Brain microvascular endothelial cell (primary cell): Measurements from ENCODE around the gene TNFAIP2.
"Not testable (repeated sequence)": the region's sequence is repeated elsewhere in the genome, so short reads cannot be mapped to it uniquely, and the experiment has no call there.

ENCODE experiments used
- DNase-seq: peaks from one replicate; pipeline ENCODE4 v3.0.0-alpha.2; 2020
- H3K27ac ChIP-seq: fragments of 250-450 bp; sonication (Bioruptor Pico); 2 replicates; pipeline ENCODE4 v1.5.1; 2020; ENCODE audit warnings: mild to moderate bottlenecking, moderate library complexity
- H3K27me3 ChIP-seq: fragments of 250-450 bp; sonication (Bioruptor Pico); replicated peaks from 2 replicates; pipeline ENCODE4 v1.5.1; 2020; ENCODE audit warnings: mild to moderate bottlenecking
- H3K36me3 ChIP-seq: fragments of 250-450 bp; sonication (Bioruptor Pico); replicated peaks from 2 replicates; pipeline ENCODE4 v1.5.1; 2020; ENCODE audit warnings: mild to moderate bottlenecking
- H3K4me3 ChIP-seq: 2 replicates; pipeline ENCODE4 v1.5.1; 2011; ENCODE audit warnings: low read depth, mild to moderate bottlenecking, control low read depth, low read length, moderate library complexity
- in situ Hi-C: cut with HindIII; loops from 2 replicates; pipeline ENCODE4 v1.10.0; 2017; ENCODE audit warnings: low sequenced_read_pairs, low pct_ligation_motif_present
- TF ChIP-seq, protein P1 (sequence below): IDR thresholded peaks from 2 replicates; pipeline ENCODE4 v1.5.1; 2011; ENCODE audit warnings: low read depth, mild to moderate bottlenecking, moderate library complexity, low read length, control low read depth, inconsistent platforms; ENCODE audit errors: missing control alignments

TNFAIP2 gene

DNA sequence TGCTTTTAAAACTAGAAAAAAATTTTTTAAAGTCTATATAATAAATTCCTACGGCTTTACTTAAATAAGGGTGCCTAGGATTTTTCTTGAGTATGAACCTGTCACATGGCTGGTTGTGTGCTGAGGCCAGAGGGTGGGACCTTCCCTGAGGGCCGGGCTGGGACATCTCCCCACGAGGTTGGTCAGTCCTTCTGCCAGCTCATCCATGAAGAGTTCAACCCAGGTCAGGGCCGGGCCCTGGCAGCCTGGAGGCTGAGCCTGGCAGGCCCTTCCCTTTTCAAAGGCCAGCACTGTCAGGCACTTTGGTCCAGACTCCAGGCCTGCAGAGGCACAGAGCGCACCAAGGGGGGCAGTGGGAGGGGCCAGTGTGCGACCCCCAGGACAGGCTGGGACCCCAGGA lies 31.7 kb downstream of the TNFAIP2 start:
- peaks cover 13% of the 10 kb centered on the region for H3K27me3 ChIP-seq
- no peak overlapping the region for H3K27ac ChIP-seq
- DNase-seq: no peak
- no peak overlapping the region for H3K4me3 ChIP-seq
- in situ Hi-C loops: no loop called here
- TF ChIP-seq, protein P1, sequence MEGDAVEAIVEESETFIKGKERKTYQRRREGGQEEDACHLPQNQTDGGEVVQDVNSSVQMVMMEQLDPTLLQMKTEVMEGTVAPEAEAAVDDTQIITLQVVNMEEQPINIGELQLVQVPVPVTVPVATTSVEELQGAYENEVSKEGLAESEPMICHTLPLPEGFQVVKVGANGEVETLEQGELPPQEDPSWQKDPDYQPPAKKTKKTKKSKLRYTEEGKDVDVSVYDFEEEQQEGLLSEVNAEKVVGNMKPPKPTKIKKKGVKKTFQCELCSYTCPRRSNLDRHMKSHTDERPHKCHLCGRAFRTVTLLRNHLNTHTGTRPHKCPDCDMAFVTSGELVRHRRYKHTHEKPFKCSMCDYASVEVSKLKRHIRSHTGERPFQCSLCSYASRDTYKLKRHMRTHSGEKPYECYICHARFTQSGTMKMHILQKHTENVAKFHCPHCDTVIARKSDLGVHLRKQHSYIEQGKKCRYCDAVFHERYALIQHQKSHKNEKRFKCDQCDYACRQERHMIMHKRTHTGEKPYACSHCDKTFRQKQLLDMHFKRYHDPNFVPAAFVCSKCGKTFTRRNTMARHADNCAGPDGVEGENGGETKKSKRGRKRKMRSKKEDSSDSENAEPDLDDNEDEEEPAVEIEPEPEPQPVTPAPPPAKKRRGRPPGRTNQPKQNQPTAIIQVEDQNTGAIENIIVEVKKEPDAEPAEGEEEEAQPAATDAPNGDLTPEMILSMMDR: no peak
- H3K36me3 ChIP-seq: no peaks in the 10 kb centered on the region

DNA sequence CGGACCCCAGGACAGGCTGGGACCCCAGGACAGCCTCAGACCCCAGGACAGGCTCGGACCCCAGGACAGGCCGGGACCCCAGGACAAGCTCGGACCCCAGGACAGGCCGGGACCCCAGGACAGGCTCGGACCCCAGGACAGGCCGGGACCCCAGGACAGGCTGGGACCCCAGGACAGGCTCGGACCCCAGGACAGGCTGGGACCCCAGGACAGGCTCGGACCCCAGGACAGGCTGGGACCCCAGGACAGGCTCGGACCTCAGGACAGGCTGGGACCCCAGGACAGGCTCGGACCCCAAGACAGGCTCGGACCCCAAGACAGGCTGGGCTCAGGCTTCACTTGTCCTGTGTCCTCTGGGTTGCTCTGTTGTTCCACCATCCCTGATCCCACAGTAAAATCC lies 32.2 kb downstream of the TNFAIP2 start:
- H3K27ac ChIP-seq, DNase-seq, in situ Hi-C loops, H3K4me3 ChIP-seq, H3K36me3 ChIP-seq: not testable (repeated sequence)
- H3K27me3 ChIP-seq: peaks cover 13% of the 10 kb centered on the region

DNA sequence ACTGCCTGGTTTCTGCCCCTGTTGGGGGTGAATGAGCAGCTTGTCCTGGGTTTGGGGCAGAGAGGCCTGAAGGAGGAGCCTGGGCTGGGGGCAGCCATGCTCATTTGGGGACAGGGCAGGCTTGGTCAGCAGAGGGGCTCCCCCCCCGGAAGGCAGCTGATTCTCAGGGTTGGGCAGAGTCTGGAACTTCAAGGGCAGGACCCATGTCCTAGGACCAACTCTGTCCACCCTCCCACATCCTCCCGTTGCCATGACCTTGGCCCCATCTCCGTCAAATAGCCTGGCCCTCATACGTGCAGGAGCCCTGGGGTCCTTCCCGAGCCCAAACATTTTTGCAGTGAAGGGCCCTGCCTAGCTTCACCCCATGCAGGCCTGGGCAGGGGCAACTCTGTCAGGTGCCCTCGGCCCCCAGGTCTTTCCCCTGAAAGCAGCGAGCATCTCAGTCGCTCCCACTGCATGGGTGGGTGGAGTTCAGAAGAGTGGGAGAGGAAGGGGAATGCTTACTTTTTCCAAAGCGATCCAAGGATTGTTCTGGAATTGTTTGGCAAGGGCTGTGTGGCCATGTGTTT lies 32.6 kb downstream of the TNFAIP2 start:
- Histone ChIP-seq H3K4me3 (no peak overlapping the region), H3K27ac (no peak overlapping the region), H3K36me3 (no peaks in the 10 kb centered on the region), H3K27me3 (peaks cover 13% of the 10 kb centered on the region)
- no peak for DNase-seq
- TF ChIP-seq, protein P1: no peak
- in situ Hi-C loops: no loop called here

DNA sequence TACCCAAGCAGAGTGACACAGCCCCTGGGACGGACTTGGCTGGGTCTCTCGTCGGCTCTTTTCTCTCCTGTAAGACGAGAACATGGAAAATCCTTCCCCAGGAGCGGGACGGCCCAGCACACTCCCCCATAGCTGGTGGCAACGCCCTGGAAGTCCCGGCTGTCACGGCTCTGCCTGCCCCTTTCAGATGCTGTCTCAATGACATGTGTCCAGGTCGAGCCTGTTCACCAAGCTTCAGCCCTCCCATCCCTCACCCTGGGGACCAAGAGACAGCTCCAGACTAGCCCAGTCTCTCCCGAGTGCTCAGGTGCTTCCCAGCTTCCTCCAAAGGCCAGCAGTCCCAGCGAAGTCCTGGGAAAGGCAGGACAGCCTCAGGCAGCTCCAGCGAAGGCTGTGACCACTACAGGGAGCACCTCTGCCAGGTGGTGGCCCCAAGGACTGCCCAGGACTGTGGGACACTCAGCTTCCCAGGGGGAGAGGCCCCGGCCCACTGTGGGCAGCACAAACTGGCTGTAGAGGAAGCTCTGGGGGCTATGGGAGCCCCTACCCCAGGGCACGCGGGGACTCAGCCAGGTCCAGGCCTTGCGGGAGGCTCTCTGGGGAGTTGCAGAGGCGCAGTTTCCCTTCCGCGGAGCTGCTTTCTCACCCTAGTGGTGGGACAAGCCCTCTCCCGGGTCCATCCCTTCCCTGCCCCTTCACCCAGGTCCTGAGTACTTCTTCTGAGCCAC lies 33.6 kb downstream of the TNFAIP2 start:
- H3K36me3 ChIP-seq: no peaks in the 10 kb centered on the region
- H3K4me3 ChIP-seq: no peak overlapping the region
- in situ Hi-C loops: no loop called here
- TF ChIP-seq, protein P1: no peak
- DNase-seq: no peak
- H3K27me3 ChIP-seq: peaks cover 8% of the 10 kb centered on the region
- H3K27ac ChIP-seq: no peak overlapping the region

DNA sequence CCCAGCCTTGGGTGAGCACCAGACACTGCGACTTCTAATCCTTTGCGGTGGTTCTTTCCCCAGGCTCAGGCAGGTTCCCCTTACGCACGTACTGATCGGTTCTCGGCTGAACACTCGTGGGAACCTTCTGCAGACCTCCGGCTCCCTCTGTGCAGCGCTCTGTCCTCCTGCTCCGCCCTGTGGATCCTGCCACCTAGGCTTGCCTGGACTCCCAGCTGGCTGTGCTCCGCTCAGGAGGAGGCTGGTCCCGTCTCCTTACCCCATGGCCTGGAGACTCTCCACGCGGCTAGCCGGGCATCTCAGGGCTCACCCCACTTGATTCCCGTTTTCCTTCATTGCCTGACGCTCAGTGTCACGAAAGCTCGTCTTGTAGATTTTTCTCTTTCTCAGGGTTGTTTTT lies 34.7 kb downstream of the TNFAIP2 start:
- Histone ChIP-seq H3K27ac (no peak overlapping the region), H3K36me3 (no peaks in the 10 kb centered on the region), H3K27me3 (peaks cover 7% of the 10 kb centered on the region), H3K4me3 (no peak overlapping the region)
- DNase-seq: no peak
- TF ChIP-seq, protein P1: no peak
- in situ Hi-C loops: no loop called here

DNA sequence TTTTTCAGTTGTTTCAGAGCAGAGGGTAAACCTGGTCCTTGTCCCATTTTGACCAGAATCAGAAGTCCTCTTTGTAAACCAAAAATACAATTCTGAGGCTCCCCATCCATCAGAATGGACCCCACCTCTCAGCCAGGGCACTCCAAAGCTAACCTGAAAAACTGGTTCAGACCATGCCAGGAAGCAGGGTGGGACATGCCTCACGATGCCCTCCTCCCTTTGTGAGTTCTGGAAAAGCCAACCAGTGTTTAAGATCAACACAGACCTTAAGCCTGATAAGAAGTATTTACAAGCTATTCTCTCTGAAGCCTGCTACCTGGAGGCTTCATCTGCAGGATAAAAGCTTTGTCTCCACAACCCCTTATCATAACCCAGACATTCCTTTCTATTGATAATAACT lies 35.4 kb downstream of the TNFAIP2 start:
- no peak for DNase-seq
- Histone ChIP-seq H3K36me3 (no peaks in the 10 kb centered on the region), H3K4me3 (no peak overlapping the region), H3K27ac (no peak overlapping the region), H3K27me3 (peaks cover 6% of the 10 kb centered on the region)
- TF ChIP-seq, protein P1: no peak
- in situ Hi-C loops: no loop called here
